Activated naive CD4-positive, alpha-beta T cell treated with anti-CD3 and anti-CD28 coated beads, Interleukin-2, amount 10 ng/mL, durations not matched to agents 7 days and 5 days (primary cell): ENCODE measurements around the gene GRAMD1A.
"Not testable (repeated sequence)": the region's sequence is repeated elsewhere in the genome, so short reads cannot be mapped to it uniquely, and the experiment has no call there.

ENCODE experiments used
- CTCF ChIA-PET: fragments of 350-600 bp; sonication (Branson Sonifier 250); formaldehyde crosslinking; loops from one replicate; lab custom pipeline; 2021; ENCODE audit warnings: antibody characterized with exemption; lab: Charles Lee
- DNase-seq: peaks from one replicate; pipeline ENCODE4 v3.0.0-alpha.2; 2020
- H3K27ac Mint-ChIP-seq: one replicate; pipeline ENCODE4 v1.8.0; 2021; ENCODE audit warnings: mild to moderate bottlenecking, moderate library complexity, mixed read lengths
- H3K27me3 Mint-ChIP-seq: one replicate; pipeline ENCODE4 v1.8.0; 2021; ENCODE audit warnings: mild to moderate bottlenecking, mixed read lengths
- H3K36me3 Mint-ChIP-seq: one replicate; pipeline ENCODE4 v1.8.0; 2021; ENCODE audit warnings: mixed read lengths
- H3K4me1 Mint-ChIP-seq: one replicate; pipeline ENCODE4 v1.8.0; 2021; ENCODE audit warnings: mixed read lengths
- H3K4me3 Mint-ChIP-seq: one replicate; pipeline ENCODE4 v1.8.0; 2021; ENCODE audit warnings: mild to moderate bottlenecking, moderate library complexity, mixed read lengths
- H3K9me3 Mint-ChIP-seq: one replicate; pipeline ENCODE4 v1.8.0; 2021; ENCODE audit warnings: mixed read lengths

GRAMD1A gene

DNA sequence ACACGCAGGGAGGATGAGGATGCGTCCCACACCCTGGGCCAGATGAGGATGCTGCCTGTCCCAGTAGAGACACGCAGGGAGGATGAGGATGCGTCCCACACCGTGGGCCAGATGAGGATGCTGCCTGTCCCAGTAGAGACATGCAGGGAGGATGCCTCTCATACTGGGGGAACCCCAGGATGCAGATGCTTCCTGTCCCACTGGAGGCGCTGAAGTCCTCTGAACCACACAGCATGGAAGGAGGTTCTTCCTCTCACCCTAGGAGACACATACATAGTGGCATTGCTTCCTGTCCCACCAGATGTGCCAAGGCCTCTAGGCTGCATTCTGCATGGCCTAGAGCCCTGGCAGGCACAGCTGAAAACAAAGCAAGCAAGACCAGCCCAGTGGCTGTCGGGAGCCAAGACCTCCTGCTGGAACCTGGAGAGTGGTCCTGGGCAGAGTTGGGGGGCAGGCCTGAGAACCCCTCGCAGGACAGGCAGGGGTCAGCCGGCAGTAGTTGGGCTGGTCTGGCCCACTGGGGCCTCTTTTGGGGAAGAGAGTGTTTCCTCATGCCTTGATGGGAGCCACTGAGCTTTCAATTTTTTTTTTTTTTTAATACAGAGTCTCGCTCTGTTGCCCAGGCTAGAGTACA is 45.7 kb downstream of the GRAMD1A start:
- no peak overlapping the region for H3K27ac Mint-ChIP-seq
- CTCF ChIA-PET, result interaction anchor here (0.6 to 1.4 kb wide), 7 partner anchors 8 to 126 kb away, joined by 3 to 4 read pairs (median 3); no protein-coding TSS in a partner anchor
- no peaks in the 10 kb centered on the region for H3K36me3 Mint-ChIP-seq
- H3K9me3 Mint-ChIP-seq, result no peaks in the 10 kb centered on the region
- no peak overlapping the region for H3K4me3 Mint-ChIP-seq
- DNase-seq, result peak; percentile 71
- H3K4me1 Mint-ChIP-seq, result peaks cover 20% of the 10 kb centered on the region
- H3K27me3 Mint-ChIP-seq, result peaks cover 57% of the 10 kb centered on the region

DNA sequence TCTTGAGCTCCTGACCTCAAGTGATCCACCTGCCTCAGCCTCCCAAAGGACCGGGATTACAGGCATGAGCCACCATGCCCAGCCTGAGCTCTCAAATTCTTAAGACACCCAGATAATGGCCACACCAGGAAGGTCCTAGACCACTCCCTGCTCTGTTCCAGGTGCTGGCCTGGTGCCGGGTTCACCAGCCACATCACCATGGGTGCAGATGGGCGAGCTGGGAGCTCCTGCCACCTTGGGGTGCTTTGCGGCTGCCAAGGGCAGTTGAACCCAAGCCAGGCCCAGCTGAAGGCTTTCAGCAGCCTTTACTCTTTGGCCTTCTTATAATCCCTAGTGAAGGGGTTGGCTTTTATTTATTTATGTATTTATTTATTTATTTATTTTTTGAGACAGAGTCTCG is 46.3 kb downstream of the GRAMD1A start:
- H3K27ac Mint-ChIP-seq, result no peak overlapping the region
- no peak for DNase-seq
- H3K4me3 Mint-ChIP-seq, result no peak overlapping the region
- H3K27me3 Mint-ChIP-seq, result peaks cover 50% of the 10 kb centered on the region
- no peaks in the 10 kb centered on the region for H3K36me3 Mint-ChIP-seq
- peaks cover 15% of the 10 kb centered on the region for H3K4me1 Mint-ChIP-seq
- CTCF ChIA-PET, result interaction anchor here (0.6 to 1.4 kb wide), 8 partner anchors 9 to 125 kb away, joined by 3 to 5 read pairs (median 4); no protein-coding TSS in a partner anchor
- no peaks in the 10 kb centered on the region for H3K9me3 Mint-ChIP-seq

DNA sequence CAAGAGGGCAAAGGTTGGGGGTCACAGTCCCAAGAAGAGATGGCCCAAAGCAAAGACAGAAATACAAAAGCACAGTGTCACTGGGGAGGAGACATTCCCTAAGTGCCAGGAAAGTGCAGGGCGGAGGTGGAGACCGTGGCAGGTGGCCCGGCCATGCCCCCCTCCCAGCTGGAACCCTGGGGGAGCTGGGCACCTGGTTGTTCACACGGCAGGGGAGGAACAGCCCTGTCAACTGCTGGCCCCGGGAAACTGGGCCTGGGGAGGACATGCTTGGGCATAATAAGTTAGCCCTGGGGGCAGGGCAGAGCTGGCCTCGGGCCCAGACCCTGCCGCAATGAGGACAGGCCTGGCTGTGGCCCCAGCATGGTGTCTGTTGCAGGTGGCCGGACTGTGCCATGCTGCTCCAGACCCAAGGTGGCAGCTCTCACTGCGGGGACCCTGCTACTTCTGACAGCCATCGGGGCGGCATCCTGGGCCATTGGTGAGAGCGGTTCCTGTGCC is 48.8 kb downstream of the GRAMD1A start:
- no peak for DNase-seq
- no peaks in the 10 kb centered on the region for H3K9me3 Mint-ChIP-seq
- H3K27me3 Mint-ChIP-seq, result peaks cover 28% of the 10 kb centered on the region
- H3K27ac Mint-ChIP-seq, result no peak overlapping the region
- no peak overlapping the region for H3K4me3 Mint-ChIP-seq
- CTCF ChIA-PET, result interaction anchor here (0.5 to 1.7 kb wide), 3 partner anchors 18 to 93 kb away, joined by 3 to 8 read pairs (median 3); no protein-coding TSS in a partner anchor
- no peaks in the 10 kb centered on the region for H3K36me3 Mint-ChIP-seq
- H3K4me1 Mint-ChIP-seq, result peaks cover 11% of the 10 kb centered on the region

DNA sequence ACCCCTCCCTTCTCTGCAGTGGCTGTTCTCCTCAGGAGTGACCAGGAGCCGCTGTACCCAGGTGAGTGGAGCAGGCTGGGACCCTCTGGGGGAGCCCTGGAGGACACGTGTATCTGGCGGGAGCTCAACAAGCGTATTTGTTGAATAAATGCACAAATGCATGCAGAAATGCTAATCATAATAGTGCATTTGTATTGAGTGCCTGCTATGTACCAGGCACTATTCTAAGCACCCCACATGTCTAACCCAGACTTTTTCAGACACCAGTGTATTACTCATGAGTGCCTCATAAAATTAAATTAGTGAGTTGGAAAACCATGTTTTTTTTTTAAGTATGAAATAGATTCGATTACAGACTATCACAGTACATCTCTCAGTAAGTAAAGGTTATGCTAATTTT is 49.3 kb downstream of the GRAMD1A start:
- H3K27me3 Mint-ChIP-seq, result peaks cover 33% of the 10 kb centered on the region
- no peaks in the 10 kb centered on the region for H3K9me3 Mint-ChIP-seq
- no peak for DNase-seq
- H3K36me3 Mint-ChIP-seq, result no peaks in the 10 kb centered on the region
- H3K4me3 Mint-ChIP-seq, result no peak overlapping the region
- CTCF ChIA-PET, result interaction anchor here (1.7 kb wide), 1 partner anchor 17 kb away, joined by 8 read pairs; no protein-coding TSS in a partner anchor
- H3K27ac Mint-ChIP-seq, result no peak overlapping the region
- peaks cover 10% of the 10 kb centered on the region for H3K4me1 Mint-ChIP-seq

DNA sequence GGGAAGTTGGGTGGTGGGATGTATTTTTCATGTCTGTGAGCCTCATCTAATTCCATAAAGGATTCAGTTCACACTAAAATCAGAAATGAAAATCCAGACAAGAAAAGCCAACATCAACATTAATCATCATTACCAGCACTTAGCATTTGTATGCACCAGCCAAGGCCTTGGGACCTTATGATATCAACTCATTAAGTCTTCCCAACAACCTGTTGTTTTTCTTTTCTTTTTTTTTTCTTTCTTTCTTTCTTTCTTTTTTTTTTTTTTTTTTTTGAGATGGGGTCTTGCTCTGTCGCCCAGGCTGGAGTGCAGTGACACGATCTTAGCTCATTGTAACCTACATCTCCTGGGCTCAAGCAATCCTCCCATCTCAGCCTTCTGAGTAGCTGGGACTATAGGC is 50.5 kb downstream of the GRAMD1A start:
- H3K27me3 Mint-ChIP-seq, result peaks cover 39% of the 10 kb centered on the region
- DNase-seq, H3K4me3 Mint-ChIP-seq, H3K9me3 Mint-ChIP-seq, CTCF ChIA-PET, H3K27ac Mint-ChIP-seq, H3K36me3 Mint-ChIP-seq, H3K4me1 Mint-ChIP-seq: not testable (repeated sequence)

DNA sequence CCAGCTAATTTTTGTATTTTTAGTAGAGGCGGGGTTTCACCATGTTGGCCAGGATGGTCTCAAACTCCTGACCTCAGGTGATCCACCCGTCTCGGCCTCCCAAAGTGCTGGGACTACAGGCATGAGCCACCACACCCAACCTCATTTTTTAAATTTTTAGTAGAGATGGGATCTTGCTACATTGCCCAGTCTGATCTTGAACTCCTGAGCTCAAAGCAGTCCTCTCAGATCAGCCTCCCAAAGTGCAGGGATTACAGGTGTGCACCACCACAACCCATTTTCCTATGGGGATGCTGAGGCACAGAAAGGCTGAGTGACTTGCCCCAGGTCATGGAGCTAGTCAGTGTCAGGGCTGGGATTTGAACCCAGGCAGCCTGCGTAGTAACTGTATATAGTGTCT is 51.1 kb downstream of the GRAMD1A start:
- not testable (repeated sequence) for H3K4me1 Mint-ChIP-seq, H3K27ac Mint-ChIP-seq, H3K4me3 Mint-ChIP-seq, H3K9me3 Mint-ChIP-seq, DNase-seq, H3K36me3 Mint-ChIP-seq
- peaks cover 41% of the 10 kb centered on the region for H3K27me3 Mint-ChIP-seq
- CTCF ChIA-PET, result interaction anchor here (0.6 to 1.0 kb wide), 2 partner anchors 16 to 37 kb away, joined by 3 read pairs; no protein-coding TSS in a partner anchor

DNA sequence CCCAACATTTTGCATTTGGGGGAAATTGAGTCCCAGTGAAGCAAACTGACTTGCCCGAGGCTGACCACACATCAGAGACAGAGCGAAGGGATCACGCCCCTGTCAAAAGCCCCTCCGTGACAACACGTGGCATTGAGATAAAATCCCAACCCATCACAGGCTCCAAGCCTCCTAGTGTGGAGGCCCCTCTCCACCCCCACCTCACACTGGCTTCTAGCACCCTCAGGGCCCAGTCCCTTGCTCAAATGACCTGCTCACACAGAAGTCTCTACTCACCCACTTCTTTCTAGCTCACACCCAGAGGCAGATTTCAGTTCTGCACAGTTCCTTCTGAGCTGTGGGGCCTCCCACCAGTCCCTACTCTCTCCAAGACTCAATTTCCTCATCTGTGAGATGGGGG is 51.7 kb downstream of the GRAMD1A start:
- Mint-ChIP-seq H3K4me3 (no peak overlapping the region), H3K9me3 (no peaks in the 10 kb centered on the region), H3K36me3 (no peaks in the 10 kb centered on the region), H3K4me1 (no peaks in the 10 kb centered on the region), H3K27ac (no peak overlapping the region), H3K27me3 (peaks cover 41% of the 10 kb centered on the region)
- DNase-seq, result no peak
- CTCF ChIA-PET, result interaction anchor here (1.0 kb wide), 1 partner anchor 15 kb away, joined by 3 read pairs; no protein-coding TSS in a partner anchor

DNA sequence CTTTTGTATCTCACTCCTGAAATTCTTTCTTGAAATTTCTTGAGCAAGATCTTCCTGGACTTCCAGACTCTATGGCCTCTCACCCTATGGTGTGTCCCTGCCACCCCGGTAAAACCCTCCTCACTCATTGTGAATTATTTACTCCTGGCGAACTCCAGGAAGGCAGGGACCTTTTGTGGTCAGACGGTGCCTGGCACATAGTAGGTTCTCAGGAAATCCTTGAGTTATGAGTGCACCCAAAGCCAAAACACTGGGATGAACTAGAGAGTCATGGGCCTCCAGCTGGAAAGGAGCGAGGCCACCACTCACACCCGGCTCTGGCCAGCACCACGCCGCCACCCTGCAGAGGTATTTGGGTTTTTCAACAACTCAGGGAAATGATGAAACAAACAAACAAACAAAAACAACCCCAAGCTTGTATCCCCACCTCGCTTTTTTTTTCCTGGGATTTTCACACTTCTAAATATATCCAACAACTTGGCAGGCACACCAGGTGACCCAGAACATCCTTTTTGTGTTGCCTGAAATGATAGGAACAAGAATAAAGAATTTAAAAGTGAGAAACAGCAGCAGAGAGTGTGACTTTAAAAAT is 52.6 kb downstream of the GRAMD1A start:
- no peak overlapping the region for H3K27ac Mint-ChIP-seq
- no peak overlapping the region for H3K4me3 Mint-ChIP-seq
- peaks cover 34% of the 10 kb centered on the region for H3K27me3 Mint-ChIP-seq
- CTCF ChIA-PET, result interaction anchor here (1.0 kb wide), 1 partner anchor 14 kb away, joined by 3 read pairs; no protein-coding TSS in a partner anchor
- H3K9me3 Mint-ChIP-seq, result no peaks in the 10 kb centered on the region
- no peak for DNase-seq
- H3K4me1 Mint-ChIP-seq, result no peaks in the 10 kb centered on the region
- H3K36me3 Mint-ChIP-seq, result no peaks in the 10 kb centered on the region

DNA sequence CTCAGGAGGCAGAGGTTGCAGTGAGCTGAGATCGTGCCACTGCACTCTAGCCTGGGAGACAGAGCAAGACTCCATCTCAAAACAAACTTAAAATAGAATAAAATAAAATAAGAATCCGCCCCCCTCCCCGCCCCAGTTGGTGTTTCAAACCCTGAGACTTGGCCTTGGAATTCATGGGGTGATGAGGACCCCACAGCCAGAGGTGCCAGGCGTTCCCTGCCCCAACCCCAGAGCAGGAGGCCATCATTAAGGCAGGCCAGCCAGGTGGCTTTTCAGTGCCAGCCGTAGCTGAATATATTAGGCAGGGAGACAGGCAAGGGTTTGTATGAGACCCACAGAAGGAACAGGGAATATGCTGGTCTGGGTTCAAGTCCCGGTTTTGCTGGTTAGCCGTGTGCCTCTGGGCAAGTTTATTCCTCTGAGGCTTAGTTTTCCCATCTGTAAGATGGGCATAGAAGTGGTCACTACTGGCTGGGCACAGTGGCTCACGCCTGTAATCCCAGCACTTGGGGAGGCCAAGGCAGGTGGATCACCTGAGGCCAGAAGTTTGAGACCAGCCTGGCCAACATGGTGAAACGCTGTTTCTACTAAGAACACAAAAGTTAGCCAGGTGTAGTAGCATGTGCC is 53.7 kb downstream of the GRAMD1A start:
- H3K36me3 Mint-ChIP-seq, result no peaks in the 10 kb centered on the region
- no peak for DNase-seq
- H3K9me3 Mint-ChIP-seq, result no peaks in the 10 kb centered on the region
- H3K27me3 Mint-ChIP-seq, result peaks cover 28% of the 10 kb centered on the region
- H3K4me1 Mint-ChIP-seq, result no peaks in the 10 kb centered on the region
- no peak overlapping the region for H3K27ac Mint-ChIP-seq
- CTCF ChIA-PET, result interaction anchor here (1.6 to 3.5 kb wide), 2 partner anchors 10 to 13 kb away, joined by 9 to 15 read pairs; no protein-coding TSS in a partner anchor
- no peak overlapping the region for H3K4me3 Mint-ChIP-seq

DNA sequence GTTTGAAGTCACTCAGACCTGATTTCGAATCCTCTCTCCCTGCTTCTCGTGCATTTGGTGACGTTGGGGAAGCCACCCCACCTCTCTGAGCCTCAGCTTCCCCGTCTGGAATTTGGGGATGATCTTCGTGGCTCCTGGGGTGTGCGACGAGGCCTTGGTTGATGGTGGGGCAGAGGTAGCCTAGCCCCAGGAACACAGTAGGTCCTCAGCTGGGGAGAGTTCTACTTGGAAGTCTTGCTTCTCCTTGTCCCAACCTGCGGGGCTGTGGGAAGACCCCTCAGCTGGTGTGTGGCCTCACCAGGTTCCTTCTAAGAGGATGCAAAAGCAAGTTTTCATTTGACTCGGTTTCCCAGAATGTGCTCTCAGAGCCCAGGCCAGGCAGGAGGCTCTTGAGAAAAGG is 54.5 kb downstream of the GRAMD1A start:
- Mint-ChIP-seq H3K36me3 (no peaks in the 10 kb centered on the region), H3K9me3 (no peaks in the 10 kb centered on the region), H3K27ac (no peak overlapping the region), H3K4me1 (no peaks in the 10 kb centered on the region), H3K4me3 (no peak overlapping the region), H3K27me3 (peaks cover 26% of the 10 kb centered on the region)
- CTCF ChIA-PET, result interaction anchor here (1.6 to 3.5 kb wide), 3 partner anchors 9 to 12 kb away, joined by 6 to 15 read pairs (median 9); no protein-coding TSS in a partner anchor
- no peak for DNase-seq

DNA sequence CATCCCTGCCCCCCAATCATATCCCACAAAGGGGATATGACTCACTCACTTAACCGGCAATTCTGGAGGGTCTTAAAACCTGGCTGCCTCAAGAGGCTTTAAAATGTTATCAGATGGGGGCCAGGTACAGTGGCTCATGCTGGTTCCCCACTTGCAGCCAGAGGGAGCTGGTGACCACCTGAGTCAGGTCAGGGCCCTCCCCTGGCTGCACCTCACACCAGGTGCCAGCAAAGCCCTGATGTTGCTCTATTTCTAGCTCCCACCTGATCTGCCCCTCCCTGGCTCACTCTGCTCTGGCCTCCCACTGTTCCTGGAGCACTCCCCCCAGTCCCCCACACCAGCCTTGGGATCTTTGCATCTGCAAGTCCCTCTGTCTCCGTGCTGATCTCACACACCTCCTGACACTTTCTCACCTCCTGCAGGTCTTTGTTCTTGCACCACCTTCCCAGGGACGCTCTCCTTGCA is 55.6 kb downstream of the GRAMD1A start:
- Mint-ChIP-seq H3K36me3 (no peaks in the 10 kb centered on the region), H3K27ac (no peak overlapping the region), H3K9me3 (no peaks in the 10 kb centered on the region), H3K27me3 (peaks cover 33% of the 10 kb centered on the region), H3K4me1 (no peaks in the 10 kb centered on the region), H3K4me3 (no peak overlapping the region)
- CTCF ChIA-PET, result interaction anchor here (0.9 to 3.5 kb wide), 4 partner anchors 8 to 169 kb away, joined by 3 to 15 read pairs (median 8); no protein-coding TSS in a partner anchor
- peak; percentile 36 for DNase-seq

DNA sequence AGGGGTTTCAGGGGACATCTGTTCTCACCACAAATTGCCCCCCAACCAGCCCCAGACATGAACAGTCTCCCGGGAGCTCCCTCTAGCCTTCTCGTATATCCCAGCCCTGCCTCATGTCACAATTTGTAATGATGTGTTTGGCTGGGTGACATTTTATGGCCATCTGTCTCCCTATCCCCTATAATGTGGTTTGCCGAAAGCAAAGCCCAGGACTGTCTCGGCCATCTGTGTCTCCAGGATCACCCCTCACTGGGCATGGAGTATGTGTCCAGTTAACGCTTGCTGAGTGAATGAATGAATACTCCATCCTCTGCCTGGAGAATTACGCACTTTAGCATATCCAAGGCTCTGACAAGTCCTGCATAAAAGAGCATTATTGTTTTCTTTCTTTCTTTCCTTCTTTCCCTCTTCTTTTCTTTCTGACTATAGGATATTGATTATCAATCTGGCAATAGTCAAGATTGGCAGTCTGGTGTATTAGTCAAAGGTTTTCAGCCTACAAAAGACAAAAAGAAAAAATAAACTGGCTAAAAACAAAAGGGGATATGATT is 56.5 kb downstream of the GRAMD1A start:
- H3K9me3 Mint-ChIP-seq, result no peaks in the 10 kb centered on the region
- no peak overlapping the region for H3K4me3 Mint-ChIP-seq
- CTCF ChIA-PET, result interaction anchor here (0.9 to 3.5 kb wide), 2 partner anchors 13 to 168 kb away, joined by 3 to 15 read pairs; no protein-coding TSS in a partner anchor
- DNase-seq, result no peak
- no peaks in the 10 kb centered on the region for H3K4me1 Mint-ChIP-seq
- no peak overlapping the region for H3K27ac Mint-ChIP-seq
- H3K36me3 Mint-ChIP-seq, result no peaks in the 10 kb centered on the region
- peaks cover 34% of the 10 kb centered on the region for H3K27me3 Mint-ChIP-seq

DNA sequence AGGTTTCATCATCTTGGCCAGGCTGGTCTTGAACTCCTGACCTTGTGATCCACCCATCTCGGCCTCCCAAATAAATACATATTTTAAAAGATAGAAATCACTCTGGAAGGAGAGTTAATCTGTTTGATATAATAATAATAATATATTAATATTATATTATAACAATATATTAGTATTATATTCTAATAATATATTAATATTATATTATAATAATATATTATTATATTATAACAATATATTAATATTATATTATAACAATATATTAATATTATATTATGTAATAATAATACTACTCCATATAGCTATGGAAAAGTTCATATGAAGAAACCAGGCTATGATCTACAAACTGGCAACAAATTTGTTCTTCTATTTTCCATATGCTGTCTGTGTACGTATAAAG is 58.2 kb downstream of the GRAMD1A start:
- Mint-ChIP-seq H3K27me3 (peaks cover 38% of the 10 kb centered on the region), H3K36me3 (no peaks in the 10 kb centered on the region), H3K4me1 (no peaks in the 10 kb centered on the region), H3K27ac (no peak overlapping the region), H3K4me3 (no peak overlapping the region), H3K9me3 (no peaks in the 10 kb centered on the region)
- DNase-seq, result no peak
- CTCF ChIA-PET, result interaction anchor here (0.6 to 1.4 kb wide), 2 partner anchors 77 to 83 kb away, joined by 3 read pairs; no protein-coding TSS in a partner anchor
